ENCODE measurements around the gene BMX.
A peak's percentile ranks its signal among the peaks of the same experiment; 100 is the strongest.

BMX gene

GRCh38 chrX:15493118-15493962 is 7.3 kb upstream of the BMX start, which contains the start of gene PIR:
Gene PIR (minus strand): TSS chrX:15493333. CDS start chrX:15491257, 2,076 bp downstream.
- H3K27ac ChIP-seq, result peak within 1 kb of the TSS; percentile 76

GRCh38 chrX:15495801-15496200 is 4.8 kb upstream of the BMX start:
- no peak overlapping the region for H3K27ac ChIP-seq
- TF ChIP-seq CTCF (conservative IDR thresholded peaks at IDR 0.05), result no peak

More at GRCh38 chrX:15493118-15493962, 7.3 kb upstream of the BMX start, which contains the start of gene PIR:
- peak; percentile 67 for TF ChIP-seq CTCF (conservative IDR thresholded peaks at IDR 0.05)

GRCh38 chrX:15496824-15497223 is 3.8 kb upstream of the BMX start:
- no peak for TF ChIP-seq CTCF (conservative IDR thresholded peaks at IDR 0.05)

GRCh38 chrX:15497865-15498264 is 2.7 kb upstream of the BMX start:
- TF ChIP-seq CTCF (conservative IDR thresholded peaks at IDR 0.05), result peak; percentile 67
- H3K27ac ChIP-seq, result no peak overlapping the region

More at GRCh38 chrX:15496824-15497223, 3.8 kb upstream of the BMX start:
- no peak overlapping the region for H3K27ac ChIP-seq

- no peak overlapping the region for H3K27ac ChIP-seq
- TF ChIP-seq CTCF (conservative IDR thresholded peaks at IDR 0.05), result no peak
Measured at GRCh38 chrX:15498741-15499140, 1.9 kb upstream of the BMX start.

- TF ChIP-seq CTCF (conservative IDR thresholded peaks at IDR 0.05), result no peak
- no peak overlapping the region for H3K27ac ChIP-seq
Measured at GRCh38 chrX:15499976-15500375, 631 bp upstream of the BMX start.

GRCh38 chrX:15501506-15501905 is 899 bp downstream of the BMX start:
- H3K27ac ChIP-seq, result no peak overlapping the region
- no peak for TF ChIP-seq CTCF (conservative IDR thresholded peaks at IDR 0.05)

Data from VCaP (cell line).